HUDEP-2 (cell line): ENCODE data around the gene LRCH4.
"Not testable (repeated sequence)": the region's sequence is repeated elsewhere in the genome, so short reads cannot be mapped to it uniquely, and the experiment has no call there.

Experiments
- DNase-seq, 76 experiments: peaks; one replicate each; lab custom pipeline; 2025; ENCODE audit not compliant: unreplicated experiment in 76 of 76; lab: John Stamatoyannopoulos, UW

LRCH4 gene

DNA sequence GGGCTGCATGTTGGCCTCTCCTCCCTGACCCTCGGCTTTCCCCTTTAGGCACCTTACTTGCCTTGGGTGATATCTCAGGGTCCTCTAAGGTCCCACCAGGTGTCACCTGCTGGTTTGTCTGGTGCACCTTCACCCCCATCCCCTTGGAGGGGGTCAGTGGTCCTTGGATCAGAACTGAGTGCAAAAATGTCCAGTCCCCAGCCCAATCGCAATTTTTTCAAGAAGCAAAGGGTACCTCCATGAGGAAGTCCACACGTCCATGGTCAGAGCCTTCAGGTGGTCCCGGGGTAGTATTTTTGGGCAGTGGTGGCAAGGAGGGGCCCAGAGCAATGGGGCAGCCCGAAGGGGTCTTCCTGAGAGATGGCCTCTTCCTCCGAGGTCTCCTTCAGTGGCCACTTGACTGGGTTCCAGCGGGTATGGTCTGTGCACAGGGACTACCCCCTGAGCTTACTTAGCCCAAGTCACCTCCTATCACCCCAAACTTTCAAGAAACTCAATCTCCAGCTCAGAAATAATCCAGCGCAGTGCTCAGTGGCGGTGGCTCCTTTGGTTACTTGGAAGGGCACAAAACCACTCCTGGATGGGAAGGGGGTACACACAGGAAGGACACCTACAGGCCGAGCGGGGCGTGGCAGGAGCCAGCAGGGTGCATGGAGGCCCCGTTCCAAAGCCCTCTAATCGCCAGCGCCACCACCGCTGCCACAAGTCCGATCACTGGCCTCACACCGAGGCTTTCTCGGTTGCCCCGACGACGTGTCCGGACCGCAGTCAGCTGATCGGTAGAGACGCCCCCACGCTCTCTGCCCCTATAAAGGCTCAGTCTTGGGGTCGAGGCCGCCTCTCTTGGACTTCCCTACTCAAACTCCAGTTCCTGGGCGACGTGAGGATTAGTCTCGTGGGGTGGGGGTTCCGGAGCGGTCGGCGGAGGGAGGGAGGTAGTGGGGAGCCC, 16.8 kb downstream of the LRCH4 start:
- DNase-seq: peak in 65 of 76 experiments; percentile 7 to 85 (median 58)

DNA sequence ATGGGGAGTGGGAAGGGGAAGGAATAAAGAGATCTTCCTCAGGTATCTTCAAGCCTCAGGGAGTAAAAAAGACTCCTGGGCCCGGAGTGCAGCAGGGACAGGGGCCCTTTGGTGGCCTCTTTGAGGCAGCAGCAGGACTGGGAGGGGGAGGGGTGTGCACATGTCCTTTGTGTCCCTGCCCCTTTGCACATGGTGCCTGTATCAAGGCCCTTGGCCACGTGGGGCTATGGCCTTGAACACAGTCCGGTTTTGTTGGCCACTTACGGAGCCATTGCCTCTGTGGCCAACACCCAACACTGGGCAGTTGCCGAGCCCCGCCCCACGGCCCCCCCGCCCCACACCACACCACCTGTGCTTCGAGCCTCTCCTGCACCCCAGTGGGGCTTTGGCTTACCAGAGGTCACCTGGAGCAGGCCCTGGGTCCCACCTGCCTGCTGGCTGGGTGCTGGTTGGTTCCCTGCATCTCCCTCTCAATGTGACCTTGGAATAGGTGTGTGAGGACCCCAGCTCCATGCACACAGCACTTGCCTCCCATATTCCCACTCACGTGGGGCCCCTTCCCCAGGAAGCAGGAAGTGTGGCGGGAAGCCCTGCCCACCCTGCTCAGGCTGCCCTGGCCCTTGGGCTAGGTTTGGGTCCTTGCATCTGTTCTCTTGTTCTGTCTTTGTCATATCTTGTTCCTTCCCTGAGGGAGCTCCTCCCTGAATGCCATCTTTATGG, 17.6 kb downstream of the LRCH4 start:
- DNase-seq: peak in 5 of 76 experiments; percentile 12 to 41 (median 20)

DNA sequence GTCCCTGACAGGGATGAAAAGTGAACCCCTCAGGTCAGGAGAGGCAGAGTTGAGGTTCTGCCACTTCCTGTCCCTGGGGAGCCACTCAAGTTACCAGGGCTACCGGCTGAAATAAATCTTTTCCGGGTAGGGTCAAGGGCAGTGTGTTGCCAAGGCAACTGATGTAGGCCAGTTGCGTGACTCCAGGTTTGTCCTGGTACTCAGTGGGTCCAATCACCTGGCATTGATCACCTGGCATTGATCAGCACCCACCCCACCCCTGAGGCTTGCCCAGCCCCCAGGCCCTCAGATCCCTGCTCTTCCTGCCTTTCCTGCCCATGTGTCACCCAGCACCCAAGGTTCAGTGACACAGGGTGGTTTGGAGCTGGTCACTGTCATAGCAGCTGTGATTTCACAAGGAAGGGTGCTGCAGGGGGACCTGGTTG, 18.2 kb downstream of the LRCH4 start:
- no peak for DNase-seq

DNA sequence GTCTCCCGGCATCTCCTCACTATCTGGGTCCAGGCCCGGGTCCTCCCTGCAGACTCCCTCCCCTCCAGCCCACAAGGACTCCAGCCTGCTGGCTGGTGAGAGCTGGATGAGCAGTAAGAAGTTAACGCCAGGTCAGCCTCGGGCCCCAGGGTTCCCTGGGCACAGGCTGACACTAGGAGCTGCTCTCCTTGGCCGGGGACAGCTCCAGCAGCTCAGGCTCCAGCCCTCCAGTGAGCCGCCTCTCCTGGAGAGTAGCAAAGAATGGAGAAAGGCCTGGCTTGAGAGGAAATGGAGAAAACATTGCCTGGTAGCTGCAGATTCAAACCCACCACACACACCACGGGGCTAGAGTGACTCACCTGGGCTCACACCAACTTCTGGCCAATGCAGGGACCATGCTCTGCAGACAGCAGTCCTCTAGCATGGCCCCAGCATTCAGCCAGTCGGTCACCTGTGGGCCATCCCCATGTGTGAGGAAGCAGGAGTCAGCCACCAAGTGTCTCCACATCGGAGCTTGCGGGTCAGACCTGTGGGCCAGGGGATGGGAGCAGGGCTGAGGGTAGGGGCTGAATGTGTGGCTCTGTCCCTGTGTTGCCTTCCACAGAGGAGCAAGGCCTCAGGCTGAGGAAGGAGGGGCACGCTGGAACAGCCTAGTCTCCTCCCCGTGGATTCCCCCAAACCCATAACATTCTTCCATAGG, 18.7 kb downstream of the LRCH4 start:
- no peak for DNase-seq

DNA sequence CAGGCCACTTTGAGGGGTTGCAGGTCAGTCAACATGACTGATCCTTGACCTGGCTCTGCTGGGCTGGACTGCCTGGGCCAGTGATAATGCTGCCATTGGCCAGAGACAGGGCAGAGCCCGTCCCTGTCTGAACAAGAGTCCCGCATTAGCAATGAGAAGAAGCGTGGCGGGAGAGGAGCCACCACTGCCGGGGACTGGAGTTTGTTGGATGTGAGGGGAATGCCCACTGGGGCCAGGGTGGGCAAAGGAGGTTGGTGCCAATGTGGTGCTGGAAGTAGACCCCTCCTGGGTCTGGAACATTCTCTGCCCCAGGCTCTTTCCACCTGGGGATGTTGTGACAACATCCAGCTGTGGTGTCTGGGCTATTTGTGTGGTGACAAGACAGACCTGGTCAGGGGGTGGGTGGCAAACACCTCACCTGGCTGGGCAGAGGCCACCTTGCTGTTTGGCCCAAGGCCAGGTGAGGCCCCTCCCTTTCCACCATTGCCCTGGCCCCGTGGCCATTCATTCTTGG, 19.9 kb downstream of the LRCH4 start:
- no peak for DNase-seq

DNA sequence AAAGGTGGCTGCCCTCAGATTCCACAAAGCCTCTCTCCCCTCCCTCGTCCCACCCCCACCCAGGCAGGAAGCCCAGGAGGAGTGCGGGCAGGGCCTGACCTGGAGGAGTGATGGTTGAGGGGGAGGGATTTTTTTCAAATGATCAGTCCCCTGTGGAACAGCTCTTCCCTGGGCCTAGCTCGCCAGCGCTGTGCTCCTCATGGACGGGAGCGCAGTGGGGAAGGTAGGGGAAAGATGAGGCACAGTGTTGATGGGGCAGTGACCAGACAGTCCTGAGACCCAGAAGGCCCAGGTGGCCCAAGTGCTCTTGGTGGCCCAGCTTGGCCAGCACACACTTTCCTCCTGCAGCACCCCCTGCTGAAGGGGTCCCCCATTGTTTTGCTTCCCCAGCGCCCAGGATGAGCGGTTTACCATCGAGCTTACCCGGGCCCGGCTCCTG, 20.8 kb downstream of the LRCH4 start:
- DNase-seq: no peak

DNA sequence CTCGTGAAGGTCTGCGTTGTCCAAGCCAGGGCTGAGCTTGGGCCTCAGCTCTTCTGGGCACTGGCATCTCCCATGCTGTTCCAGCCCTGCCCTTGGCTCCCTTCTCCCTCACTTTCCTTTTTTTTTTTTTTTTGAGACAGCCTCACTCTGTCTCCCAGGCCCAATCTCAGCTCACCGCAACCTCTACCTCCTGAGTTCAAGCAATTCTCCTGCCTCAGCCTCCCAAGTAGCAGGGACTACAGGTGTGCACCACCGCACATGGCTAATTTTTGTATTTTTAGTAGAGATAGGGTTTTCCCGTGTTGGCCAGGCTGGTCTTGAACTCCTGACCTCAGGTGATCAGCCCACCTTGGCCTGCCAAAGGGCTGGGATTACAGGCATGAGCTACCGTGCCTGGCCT, 21.5 kb downstream of the LRCH4 start:
- not testable (repeated sequence) for DNase-seq

DNA sequence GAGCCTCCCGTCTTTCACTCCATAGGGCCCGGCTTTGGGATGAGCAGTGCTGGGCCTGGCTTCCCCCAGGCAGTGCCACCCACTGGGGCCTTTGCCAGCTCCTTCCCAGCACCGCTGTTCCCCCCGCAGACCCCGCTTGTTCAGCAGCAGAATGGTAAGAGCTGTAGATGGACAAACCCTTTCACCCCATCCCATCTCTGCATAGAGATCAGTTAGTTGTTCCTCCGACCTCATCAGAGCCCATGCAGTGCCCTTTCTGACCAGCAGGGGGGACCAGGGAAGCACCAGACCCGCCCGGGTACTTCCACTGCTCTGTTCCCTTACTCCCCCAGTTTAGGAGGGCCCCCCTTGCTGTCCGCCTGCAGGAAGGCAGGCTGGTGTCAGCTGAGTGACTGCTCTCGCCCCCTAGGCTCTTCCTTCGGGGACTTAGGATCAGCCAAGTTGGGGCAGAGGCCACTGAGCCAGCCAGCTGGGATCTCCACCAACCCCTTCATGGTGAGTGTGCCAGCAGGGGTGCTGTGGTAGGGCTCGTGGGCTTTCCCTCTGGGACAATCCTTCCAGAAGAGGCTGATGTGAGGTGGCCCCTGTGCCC, 22.0 kb downstream of the LRCH4 start:
- DNase-seq: peak in 70 of 76 experiments; percentile 17 to 88 (median 66)

DNA sequence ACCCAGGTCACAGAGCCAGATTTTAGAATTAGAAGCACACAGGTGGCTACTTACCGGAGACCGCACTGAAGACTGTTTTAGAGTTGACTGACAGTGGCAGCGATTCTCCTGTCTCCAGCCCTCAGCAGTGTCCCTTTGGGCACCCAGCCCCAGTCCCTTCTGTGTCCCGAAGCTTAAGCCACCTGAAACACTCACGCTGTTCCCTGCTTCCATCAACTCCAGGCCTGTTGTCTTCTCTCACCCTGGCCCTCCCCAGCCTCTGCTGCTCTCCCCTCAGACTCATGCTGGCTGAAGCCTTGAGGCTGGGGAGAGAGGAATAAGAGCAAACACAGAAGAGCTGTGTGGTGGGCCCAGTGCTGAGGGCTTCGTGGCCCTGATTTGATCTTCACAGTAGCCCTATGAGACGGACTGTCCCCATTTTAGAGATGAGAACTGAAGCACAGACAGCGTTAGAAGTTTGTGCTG, 22.8 kb downstream of the LRCH4 start:
- no peak for DNase-seq

DNA sequence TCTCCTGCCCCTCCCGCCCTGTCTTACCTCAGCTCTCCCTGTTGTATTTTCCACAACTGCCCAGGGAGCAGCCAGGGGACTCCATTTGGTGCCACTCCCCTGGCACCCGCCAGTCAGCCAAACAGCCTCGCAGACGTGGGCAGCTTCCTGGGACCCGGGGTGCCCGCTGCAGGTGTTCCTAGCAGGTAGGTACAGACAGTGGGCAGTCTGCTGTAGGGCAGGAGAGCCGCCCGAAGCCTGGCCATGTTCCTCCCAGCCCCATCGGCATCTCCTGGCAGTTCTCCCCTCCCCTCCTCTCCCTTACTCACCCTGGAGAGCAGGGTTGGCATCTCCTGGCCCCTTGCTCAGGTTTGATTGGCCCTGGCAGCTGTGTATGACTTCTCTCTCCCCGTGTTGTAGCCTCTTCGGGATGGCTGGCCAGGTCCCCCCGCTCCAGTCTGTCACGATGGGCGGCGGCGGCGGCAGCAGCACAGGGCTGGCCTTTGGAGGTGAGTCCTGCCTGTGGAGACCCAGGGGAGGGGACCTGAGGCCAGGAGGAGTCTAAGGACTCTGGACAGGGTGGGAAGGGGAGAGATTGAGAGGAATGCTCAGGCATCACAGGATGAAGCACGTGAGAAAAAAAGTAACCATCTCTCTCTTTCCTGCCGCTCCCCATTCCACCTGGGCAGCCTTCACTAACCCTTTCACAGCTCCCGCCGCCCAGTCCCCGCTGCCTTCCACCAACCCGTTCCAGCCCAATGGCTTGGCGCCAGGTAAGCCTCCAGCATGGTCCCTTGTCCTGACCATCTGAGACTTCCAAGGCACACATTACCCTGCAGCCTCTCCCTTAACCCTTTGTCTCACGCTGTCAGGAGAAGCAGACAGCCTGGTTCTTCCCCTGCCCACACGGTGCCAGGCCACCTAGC, 23.5 kb downstream of the LRCH4 start:
- DNase-seq: no peak

DNA sequence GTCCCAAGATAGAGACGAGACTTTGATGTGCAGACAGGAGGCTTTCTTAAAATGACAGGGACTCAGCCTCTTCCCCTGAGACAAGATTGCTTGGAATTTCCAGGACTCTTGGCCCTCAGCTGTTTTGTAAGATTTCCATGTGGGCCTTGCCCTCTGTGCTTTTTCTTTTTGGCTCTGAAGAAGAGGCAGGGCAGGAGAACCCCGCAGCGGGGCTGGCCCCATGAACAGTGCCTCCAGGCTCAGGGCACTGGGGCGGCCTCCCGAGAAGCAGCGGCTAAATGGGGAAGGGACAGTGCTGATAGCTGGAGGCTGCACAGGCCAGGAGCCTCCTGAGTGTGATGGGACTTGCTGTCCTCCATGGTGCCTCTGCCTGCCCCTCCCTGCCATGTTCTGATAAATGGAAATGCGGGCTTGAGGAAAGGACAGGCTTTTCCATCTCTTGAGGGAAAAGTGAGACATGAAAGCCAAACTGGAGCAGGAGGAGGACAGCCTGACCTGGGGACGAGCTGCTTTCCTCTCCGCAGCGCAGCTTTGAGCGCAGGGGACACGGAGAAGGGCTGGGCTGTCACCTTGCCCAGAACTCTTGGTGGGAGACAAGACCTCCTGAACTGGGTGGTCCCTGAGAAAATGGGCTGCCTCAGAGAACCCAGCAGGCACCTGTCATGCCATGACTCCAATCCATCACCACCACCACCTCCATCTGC, 24.3 kb downstream of the LRCH4 start:
- no peak for DNase-seq

DNA sequence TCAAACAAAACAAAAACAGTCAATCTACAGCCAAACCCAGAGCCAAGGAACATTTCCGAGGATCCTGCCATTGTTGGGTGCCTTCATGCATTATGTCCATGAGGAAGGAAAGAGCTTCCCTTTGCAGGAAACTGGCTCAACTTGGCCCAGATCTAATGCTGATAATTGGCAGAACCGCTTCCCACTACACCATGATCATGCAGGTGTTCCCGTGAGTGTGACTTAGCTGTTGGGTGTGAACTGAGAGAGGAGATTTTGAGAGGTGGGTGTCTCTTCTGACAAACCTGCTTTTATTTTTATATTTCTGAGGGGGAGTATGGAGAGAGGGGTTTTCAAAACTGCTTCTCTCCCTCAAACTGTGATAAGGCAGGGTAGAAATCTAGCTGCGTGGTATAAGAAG, 26.8 kb downstream of the LRCH4 start:
- no peak for DNase-seq

DNA sequence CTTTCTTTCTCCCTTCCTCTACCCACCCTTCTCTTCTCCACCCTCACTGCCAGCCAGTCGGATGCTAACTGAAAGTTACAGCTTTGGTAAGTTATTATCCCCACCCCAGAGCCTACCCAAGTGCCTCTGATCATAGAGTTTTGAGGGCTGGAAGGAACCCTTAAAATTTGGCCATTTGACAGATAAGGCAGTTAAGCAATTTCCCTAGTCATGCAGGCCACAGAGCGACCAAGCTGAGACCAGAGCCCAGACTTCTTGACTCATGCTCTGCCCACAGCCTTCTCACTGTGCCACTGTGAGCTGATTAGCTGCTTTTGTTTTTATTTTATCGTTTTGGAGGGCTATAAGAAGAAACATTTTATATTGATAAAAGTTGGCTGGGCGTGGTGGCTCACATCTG, 29.4 kb downstream of the LRCH4 start:
- peak in 65 of 76 experiments; percentile 15 to 87 (median 56) for DNase-seq

DNA sequence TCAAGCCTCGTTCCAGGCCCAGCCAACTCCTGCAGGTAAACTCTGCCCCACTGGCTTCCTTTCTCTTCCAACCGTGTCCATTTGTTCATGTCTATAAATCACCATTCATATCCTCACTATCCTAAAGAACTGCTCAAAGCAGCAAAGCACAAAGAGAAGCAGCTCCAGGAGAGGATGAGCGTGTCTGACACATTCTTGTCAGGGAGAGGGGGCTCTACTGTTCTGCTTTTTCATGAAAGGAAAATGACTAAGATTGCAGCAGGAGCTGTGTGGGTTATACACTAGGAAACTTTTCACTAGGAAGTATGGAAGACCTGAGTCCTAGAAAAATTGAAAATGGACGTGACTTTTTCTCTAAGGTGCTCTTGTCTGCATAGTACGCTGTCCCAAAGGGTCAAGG, 30.2 kb downstream of the LRCH4 start:
- no peak for DNase-seq

DNA sequence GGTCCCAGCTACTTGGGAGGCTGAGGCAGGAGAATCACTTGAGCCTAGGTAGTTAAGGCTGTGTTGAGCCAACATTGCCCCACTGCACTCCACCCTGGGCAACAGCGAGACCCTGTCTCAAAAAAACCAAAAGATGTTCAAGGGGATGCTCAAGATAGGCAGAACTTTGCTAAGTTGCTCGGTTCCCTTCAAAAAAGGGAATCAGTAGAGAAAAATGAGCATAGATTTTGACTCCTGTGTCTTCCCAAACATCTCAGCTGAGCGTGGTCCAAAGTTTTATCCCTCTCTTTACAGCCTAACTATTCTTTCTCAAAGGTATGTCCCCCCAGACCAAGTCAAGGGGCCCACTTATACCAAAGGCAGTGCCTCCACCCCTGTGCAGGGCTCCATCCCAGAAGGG, 32.9 kb downstream of the LRCH4 start:
- no peak for DNase-seq

DNA sequence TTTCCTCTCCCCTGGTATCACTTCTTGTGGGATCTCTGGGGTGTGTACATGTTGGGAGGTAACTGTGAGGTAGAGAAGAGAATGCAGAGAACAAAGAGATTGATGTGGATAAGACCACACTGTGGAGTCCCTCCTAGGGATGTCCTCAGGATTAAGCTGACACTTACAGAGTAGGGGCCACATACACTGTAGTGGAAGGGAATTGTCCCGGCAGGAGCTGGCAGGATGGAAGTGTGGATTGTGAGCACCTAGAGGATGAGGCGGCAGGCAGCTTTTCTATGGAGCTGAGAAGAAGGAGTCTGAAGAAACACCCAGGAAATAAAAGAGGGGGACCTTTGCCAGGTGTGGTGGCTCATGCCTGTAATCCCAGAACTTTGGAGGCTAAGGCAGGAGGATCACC, 33.4 kb downstream of the LRCH4 start:
- DNase-seq: no peak

DNA sequence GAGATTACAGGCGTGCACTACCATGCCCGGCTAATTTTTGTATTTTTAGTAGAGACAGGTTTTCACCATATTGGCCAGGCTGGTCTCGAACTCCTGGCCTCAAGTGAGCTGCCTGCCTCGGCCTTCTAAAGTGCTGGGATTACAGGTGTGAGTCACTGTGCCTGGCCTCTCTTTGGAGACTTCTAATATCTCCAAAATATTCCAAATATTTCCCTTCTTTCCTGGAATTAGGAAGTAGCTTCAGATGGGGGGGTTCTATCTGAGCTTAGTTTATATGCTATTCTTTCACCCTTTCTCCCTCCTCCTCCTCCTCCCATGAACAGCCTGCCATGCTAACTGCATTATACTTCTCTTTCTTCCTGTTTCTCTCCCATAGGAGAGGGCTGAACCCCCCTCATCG, 37.5 kb downstream of the LRCH4 start:
- not testable (repeated sequence) for DNase-seq

DNA sequence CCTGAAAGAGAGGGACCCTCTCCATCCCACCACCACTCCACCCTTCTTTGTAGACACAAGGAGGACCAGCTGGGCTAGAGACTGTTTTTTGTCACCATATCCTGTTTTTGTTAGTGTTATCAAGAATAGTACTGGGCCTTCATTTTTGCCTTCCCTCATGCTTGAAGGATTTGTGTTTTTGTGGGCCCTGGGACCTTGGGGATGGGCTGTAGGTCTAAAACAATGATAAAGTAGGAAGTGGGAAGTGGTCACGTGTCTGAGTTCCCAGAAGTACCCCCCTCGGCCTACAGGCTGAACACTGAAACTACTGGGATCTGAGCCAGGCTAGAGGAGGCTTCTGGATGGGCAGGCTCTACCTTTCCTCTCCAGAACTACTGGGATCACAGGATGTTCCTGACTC, 38.1 kb downstream of the LRCH4 start:
- DNase-seq: peak in 14 of 76 experiments; percentile 6 to 40 (median 19)
